SK-N-DZ (cell line): ENCODE measurements around the gene TVP23B. TPM values are rescaled to one million over a fixed set of nuclear protein-coding genes. Genes with fewer than 3 reads are reported as not detected.
A peak's percentile ranks its signal among the peaks of the same experiment; 100 is the strongest.
"Not testable (repeated sequence)": the region's sequence is repeated elsewhere in the genome, so short reads cannot be mapped to it uniquely, and the experiment has no call there.

Experiments
- DNase-seq: peaks from one replicate; pipeline ENCODE4 v3.0.0-alpha.2; 2015; ENCODE audit warnings: low spot score
- polyA plus RNA-seq, 2 experiments: library from polyadenylated mRNA; depleted of rRNA; stranded (reverse); fragments of >200 nt; gene quantifications; 2 replicates each; pipeline ENCODE4 v1.2.3, GENCODE V29; 2014

TVP23B gene
- 38.2 and 44.6 TPM in 2 replicates for polyA plus RNA-seq (2014; cell fraction: cytosol; rRNA removed)
- 25.6 and 31.4 TPM in 2 replicates for polyA plus RNA-seq (2014; cell fraction: nucleus; rRNA removed)

- DNase-seq = peak; percentile 97
Measured at GRCh38 chr17:18780991-18781718, at the start of gene TVP23B. Gene TVP23B (plus strand): TSS chr17:18781183. CDS start chr17:18781294, 111 bp downstream.

GRCh38 chr17:18732438-18732837 lies 48.5 kb upstream of the TVP23B start:
- DNase-seq = not testable (repeated sequence)

GRCh38 chr17:18733350-18733749 lies 47.6 kb upstream of the TVP23B start:
- DNase-seq = not testable (repeated sequence)

- not testable (repeated sequence) for DNase-seq
Measured at GRCh38 chr17:18739616-18740391, 41.2 kb upstream of the TVP23B start.

GRCh38 chr17:18741228-18741627 lies 39.8 kb upstream of the TVP23B start:
- not testable (repeated sequence) for DNase-seq

DNA sequence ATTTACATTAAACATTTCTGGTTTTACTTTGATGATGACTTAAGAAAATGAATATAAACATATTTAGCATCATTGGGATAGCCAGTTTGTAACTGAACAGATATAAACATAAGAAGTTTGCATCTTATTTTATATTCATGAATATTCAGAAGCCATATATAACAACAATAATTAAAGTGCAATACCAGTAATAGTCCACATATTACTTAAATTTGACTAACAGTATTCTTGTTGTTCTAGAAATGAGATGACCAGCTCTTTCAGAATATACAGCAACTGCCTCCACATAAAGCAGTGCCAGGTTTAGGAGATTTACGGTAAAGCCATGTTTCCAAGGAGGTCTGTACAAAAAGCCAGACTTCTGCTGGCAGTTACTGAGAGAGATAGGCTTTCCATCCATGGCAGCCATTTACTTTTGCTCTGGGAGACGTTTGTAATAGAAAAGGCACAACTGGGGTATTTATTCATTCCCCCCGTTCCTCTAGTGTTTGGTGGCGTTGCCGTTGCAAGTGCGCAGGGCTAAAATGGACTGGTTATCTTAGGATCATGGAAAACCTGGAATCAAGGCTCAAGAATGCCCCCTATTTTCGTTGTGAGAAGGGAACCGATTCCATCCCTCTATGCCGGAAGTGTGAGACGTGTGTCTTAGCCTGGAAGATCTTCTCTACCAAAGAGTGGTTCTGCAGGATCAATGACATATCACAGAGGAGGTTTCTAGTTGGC lies 37.1 kb upstream of the TVP23B start, which contains the start of gene FBXW10:
TSS of gene FBXW10 (plus strand) at position 356 of the 723 bp plus-strand sequence. CDS start at position 547, 191 bp downstream.
- DNase-seq = peak; percentile 13

- DNase-seq = not testable (repeated sequence)
Measured at GRCh38 chr17:18744726-18745125, 36.3 kb upstream of the TVP23B start.

GRCh38 chr17:18746551-18746950 lies 34.4 kb upstream of the TVP23B start:
- DNase-seq = not testable (repeated sequence)

- not testable (repeated sequence) for DNase-seq
Measured at GRCh38 chr17:18747501-18747900, 33.5 kb upstream of the TVP23B start.

DNA sequence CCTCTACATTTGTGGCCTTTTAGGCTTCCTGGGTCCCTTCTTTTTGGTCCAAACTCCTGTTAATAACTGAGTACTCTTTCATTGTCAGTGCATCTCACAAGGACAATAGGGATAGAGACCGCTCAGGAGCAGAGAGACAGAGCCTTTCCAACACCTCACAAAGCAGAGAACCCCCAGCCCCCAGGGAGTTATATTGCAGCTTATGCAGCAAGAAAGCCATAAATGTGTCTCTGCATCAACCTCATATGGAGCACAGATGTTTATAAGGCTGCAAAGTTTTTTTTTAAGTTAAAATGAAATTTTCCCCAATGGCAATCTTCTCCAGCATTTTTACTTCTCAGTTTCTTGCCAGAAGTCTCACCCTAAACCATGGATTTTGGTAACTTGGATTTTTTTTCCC lies 30.7 kb upstream of the TVP23B start:
- not testable (repeated sequence) for DNase-seq

DNA sequence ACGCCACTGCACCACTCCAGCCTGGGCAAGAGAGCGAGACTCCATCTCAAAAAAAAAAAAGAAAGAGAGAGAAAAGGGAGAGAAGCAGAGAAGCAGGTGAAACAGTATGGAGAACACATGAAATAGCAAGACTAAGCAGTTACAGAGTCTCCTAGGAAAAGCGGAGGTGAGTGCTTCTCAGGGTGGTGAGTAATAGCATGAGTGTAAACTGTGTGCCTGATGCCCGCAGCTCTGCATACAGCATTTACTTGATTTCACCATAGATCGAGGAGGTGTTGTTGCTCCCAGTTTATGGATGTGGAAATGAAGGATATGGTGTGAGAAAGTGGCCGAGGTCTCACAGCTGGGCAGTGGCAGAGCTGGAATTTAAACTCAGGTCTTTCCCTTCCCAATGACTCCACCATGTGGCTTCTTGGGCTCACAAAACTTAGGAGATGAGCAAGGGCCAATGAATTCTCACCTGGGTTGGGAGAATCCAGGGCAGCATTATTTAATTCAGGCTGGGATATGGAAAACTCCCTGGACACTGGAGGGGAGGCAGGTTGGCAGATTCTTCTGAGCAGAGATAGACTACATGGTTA lies 27.1 kb upstream of the TVP23B start:
- DNase-seq = not testable (repeated sequence)

DNA sequence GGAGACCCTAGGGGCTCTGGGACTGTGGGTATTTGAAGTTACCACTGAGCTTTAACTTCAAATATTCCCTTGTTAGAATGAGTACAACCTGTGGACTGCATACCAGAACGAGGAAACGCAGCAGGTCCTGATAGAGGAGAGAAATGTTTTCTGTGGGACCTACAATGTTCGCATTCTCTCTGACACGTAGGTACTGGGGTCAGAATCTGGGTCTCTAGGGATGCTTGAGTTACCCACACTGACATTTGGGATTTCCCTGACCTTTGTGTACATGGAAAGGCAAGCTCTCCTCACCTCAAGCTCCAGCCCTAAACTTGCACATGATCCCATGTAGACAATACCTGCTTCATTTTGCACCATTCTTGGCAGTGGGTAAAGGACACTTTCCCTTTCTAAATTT lies 25.0 kb upstream of the TVP23B start:
- DNase-seq = not testable (repeated sequence)

DNA sequence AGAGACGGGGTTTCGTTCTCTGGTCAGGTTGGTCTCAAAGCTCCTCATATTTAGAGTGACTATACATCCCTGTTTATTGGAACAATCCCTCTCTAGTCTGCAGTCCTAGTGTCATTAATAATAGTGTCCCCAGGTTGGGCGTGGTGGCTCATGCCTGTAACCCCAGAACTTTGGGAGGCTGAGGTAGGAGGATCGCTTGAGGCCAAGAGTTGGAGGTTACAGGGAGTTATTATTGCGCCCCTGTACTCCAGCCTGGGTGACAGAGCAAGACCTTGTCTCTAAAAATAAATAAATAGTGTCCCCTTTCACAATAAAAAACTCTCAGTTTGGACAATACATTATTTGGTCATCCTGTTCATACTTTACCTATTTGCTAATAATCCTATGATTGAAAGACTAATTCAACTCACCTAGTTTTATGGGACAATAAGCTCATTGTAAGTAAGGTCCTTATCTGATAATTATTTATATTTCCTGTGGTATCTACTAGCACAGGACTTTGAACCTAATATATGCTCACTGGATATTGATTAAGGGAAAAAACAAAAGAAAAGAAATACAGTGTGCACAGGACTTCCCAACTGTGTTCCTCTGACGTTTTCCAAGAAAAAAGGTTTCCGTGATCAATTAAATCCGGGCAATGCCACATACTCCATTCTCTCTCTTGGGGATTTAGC lies 23.5 kb upstream of the TVP23B start:
- not testable (repeated sequence) for DNase-seq

GRCh38 chr17:18758344-18758743 lies 22.6 kb upstream of the TVP23B start:
- DNase-seq = not testable (repeated sequence)

- DNase-seq = not testable (repeated sequence)
Measured at GRCh38 chr17:18760221-18760620, 20.8 kb upstream of the TVP23B start.

- not testable (repeated sequence) for DNase-seq
Measured at GRCh38 chr17:18770572-18770971, 10.4 kb upstream of the TVP23B start.

- DNase-seq = not testable (repeated sequence)
Measured at GRCh38 chr17:18771066-18771465, 9.9 kb upstream of the TVP23B start.

DNA sequence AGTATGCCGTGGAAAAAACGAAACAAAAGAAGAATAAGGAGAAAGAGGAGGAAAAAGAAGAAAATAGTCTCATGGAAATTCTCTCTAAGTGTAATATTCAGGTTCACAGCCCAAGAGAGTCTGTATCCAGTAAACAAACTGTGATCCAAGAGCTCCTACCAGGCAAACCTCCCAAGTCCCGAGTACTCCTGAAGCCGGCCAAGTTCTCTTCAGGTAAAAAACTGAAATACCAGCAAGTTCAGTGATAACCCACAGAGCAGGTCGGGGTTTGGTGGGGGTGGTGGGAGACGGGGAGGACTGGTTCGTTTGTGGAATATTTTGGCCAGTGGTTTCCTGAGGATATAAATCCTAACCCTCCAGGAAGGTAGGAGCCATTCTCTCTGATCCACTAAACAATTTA lies 8.5 kb upstream of the TVP23B start:
- no peak for DNase-seq

GRCh38 chr17:18781805-18782204 lies 822 bp downstream of the TVP23B start:
- not testable (repeated sequence) for DNase-seq

DNA sequence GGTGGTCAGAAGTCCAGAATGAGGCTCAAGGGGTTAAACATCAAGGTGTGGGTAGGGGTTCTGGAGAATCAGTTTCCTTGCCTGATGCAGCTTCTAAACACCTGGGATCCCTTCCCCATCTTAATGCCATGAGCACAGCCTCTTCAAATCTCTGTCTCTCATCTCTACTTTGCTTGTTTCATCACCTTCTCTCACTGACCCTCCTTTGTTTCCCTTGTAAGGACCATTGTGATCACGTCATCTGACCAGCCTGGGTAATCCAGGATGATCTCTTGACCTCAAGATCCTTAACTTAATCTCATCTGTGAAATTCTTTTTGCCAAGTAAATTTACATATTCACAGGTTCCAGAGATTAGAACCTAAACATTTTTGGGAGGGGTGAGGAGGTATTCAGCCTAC lies 5.0 kb downstream of the TVP23B start:
- not testable (repeated sequence) for DNase-seq

GRCh38 chr17:18786890-18787289 lies 5.9 kb downstream of the TVP23B start:
- DNase-seq = not testable (repeated sequence)
